ENCODE results near the gene ZNF93.

DNA sequence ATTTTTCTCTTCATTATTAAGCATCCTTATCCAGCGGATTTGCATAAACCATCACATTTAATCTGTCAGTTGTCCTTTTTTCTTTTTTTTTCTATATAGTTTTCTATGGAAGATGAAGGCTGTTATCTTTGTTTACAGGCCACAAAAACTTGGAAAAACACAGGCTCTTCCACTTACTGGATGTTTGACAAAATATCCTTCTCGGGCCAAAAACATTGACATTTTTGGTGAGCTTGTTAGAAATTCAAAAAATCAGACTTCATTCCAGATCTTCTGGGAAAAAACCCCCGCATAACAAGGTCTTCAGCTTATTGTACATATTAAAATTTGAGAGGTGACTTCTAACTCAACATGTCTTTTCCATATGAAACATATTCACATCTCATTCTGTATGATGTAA, 13.8 kb downstream of the ZNF93 start:
- TF ChIP-seq, protein P1, sequence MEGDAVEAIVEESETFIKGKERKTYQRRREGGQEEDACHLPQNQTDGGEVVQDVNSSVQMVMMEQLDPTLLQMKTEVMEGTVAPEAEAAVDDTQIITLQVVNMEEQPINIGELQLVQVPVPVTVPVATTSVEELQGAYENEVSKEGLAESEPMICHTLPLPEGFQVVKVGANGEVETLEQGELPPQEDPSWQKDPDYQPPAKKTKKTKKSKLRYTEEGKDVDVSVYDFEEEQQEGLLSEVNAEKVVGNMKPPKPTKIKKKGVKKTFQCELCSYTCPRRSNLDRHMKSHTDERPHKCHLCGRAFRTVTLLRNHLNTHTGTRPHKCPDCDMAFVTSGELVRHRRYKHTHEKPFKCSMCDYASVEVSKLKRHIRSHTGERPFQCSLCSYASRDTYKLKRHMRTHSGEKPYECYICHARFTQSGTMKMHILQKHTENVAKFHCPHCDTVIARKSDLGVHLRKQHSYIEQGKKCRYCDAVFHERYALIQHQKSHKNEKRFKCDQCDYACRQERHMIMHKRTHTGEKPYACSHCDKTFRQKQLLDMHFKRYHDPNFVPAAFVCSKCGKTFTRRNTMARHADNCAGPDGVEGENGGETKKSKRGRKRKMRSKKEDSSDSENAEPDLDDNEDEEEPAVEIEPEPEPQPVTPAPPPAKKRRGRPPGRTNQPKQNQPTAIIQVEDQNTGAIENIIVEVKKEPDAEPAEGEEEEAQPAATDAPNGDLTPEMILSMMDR (IDR thresholded peaks at IDR 0.05) = no peak
- TF ChIP-seq POLR2A (IDR thresholded peaks at IDR 0.05) = no peak

All from lower leg skin (tissue), 3 donors.